Endothelial cell (in vitro differentiated cells): Measurements from ENCODE around the gene LRRC49. TPM values are rescaled to one million over a fixed set of nuclear protein-coding genes. Genes with fewer than 3 reads are reported as not detected.
"Not testable (repeated sequence)": the region's sequence is repeated elsewhere in the genome, so short reads cannot be mapped to it uniquely, and the experiment has no call there.

Source experiments
- DNase-seq: peaks from one replicate; pipeline ENCODE4 v3.0.0; 2021; ENCODE audit warnings: low spot score
- H3K27ac Mint-ChIP-seq: one replicate; pipeline ENCODE4 v1.8.0; 2021; ENCODE audit warnings: mixed read lengths, inconsistent platforms; ENCODE audit not compliant: unreplicated experiment
- H3K27me3 Mint-ChIP-seq: one replicate; pipeline ENCODE4 v1.8.0; 2021; ENCODE audit warnings: mild to moderate bottlenecking, moderate library complexity, mixed read lengths, inconsistent platforms; ENCODE audit not compliant: unreplicated experiment
- H3K36me3 Mint-ChIP-seq: one replicate; pipeline ENCODE4 v1.8.0; 2021; ENCODE audit warnings: mild to moderate bottlenecking, low read depth, mixed read lengths, inconsistent platforms; ENCODE audit not compliant: unreplicated experiment
- H3K4me1 Mint-ChIP-seq: one replicate; pipeline ENCODE4 v1.8.0; 2021; ENCODE audit warnings: mild to moderate bottlenecking, mixed read lengths, inconsistent platforms; ENCODE audit not compliant: unreplicated experiment
- H3K4me3 Mint-ChIP-seq: one replicate; pipeline ENCODE4 v1.8.0; 2021; ENCODE audit warnings: mild to moderate bottlenecking, mixed read lengths, inconsistent platforms; ENCODE audit not compliant: unreplicated experiment
- H3K9me3 Mint-ChIP-seq: one replicate; pipeline ENCODE4 v1.8.0; 2021; ENCODE audit warnings: mixed read lengths, inconsistent platforms; ENCODE audit not compliant: unreplicated experiment
- CTCF ChIP-seq: fragments of 200-600 bp; sonication (generic); IDR thresholded peaks from one replicate; pipeline ENCODE4 v1.5.0; 2021; ENCODE audit warnings: antibody characterized with exemption; ENCODE audit not compliant: unreplicated experiment
- total RNA-seq: library from RNA; stranded (reverse); fragmentation: NEBNext Ultra II Directional; extraction: Animal tissue kit (Norgen Biotek cat#: 25700); gene quantifications from one replicate; pipeline ENCODE4 v1.2.1, GENCODE V29; 2021; ENCODE audit not compliant: unreplicated experiment

The LRRC49 gene
- total RNA-seq, 1 donor from 2014 or later: 4.2 TPM

DNA sequence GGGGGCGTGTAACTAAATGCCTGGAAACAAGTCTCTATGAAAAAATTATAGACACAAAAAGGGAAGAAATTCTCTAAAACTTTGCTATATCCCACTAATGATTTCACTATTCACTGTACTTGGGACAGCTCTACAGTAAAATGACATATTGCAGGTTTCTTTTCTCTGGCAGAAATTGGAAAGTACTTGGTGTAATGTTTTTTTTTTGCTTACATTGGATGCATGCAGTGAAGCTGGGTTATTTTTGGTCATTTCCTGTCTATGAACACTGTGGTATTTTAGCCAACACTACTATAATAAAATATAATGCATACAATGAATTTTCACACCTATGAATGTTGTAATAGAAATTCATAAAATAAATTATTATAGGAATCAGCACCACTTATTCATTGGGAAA, 109.7 kb downstream of the LRRC49 start:
- H3K27me3 Mint-ChIP-seq: no peaks in the 10 kb centered on the region
- H3K4me3 Mint-ChIP-seq: no peak overlapping the region
- no peak for TF ChIP-seq CTCF
- peaks cover 4% of the 10 kb centered on the region for H3K36me3 Mint-ChIP-seq
- no peaks in the 10 kb centered on the region for H3K4me1 Mint-ChIP-seq
- no peak overlapping the region for H3K27ac Mint-ChIP-seq
- DNase-seq: no peak
- peaks cover 8% of the 10 kb centered on the region for H3K9me3 Mint-ChIP-seq

DNA sequence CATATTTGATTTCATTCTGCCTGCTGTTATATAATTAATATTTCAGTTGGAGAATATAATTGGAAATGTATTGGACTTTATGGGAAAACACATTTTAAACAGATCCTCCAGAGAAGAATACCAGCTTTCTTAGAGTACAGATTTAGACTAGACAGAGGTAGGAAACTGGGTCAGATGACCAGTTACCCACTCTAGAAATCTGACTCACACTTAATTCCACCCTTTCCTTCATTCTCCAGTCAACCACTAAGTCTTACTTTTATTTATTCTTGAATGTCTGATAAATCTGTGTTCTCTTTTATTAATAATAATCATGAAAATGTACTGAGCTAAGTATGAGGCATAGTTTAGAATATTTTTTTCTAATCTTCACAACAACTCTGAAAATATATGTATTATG, 110.7 kb downstream of the LRRC49 start:
- no peak for DNase-seq
- TF ChIP-seq CTCF: no peak
- H3K9me3 Mint-ChIP-seq: peaks cover 8% of the 10 kb centered on the region
- no peaks in the 10 kb centered on the region for H3K27me3 Mint-ChIP-seq
- no peak overlapping the region for H3K27ac Mint-ChIP-seq
- no peaks in the 10 kb centered on the region for H3K4me1 Mint-ChIP-seq
- peaks cover 4% of the 10 kb centered on the region for H3K36me3 Mint-ChIP-seq
- H3K4me3 Mint-ChIP-seq: no peak overlapping the region

DNA sequence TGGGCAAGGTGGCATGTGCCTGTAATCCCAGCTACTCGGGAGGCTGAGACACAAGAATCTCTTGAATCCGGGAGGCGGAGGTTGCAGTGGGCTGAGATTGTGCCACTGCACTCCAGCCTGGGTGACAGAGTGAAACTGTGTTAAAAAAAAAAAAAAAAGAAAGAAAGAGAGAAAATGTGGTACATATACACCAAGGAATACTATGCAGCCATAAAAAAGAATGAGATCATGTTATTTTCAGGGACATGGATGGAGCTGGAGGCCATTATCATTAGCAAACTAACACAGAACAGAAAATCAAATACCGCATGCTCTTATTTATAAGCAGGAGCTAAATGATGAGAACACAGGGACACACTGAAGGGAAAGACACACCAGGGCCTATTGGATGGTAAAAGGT, 111.9 kb downstream of the LRRC49 start:
- not testable (repeated sequence) for H3K36me3 Mint-ChIP-seq, H3K4me1 Mint-ChIP-seq, DNase-seq, H3K4me3 Mint-ChIP-seq, H3K27ac Mint-ChIP-seq, H3K27me3 Mint-ChIP-seq, H3K9me3 Mint-ChIP-seq

DNA sequence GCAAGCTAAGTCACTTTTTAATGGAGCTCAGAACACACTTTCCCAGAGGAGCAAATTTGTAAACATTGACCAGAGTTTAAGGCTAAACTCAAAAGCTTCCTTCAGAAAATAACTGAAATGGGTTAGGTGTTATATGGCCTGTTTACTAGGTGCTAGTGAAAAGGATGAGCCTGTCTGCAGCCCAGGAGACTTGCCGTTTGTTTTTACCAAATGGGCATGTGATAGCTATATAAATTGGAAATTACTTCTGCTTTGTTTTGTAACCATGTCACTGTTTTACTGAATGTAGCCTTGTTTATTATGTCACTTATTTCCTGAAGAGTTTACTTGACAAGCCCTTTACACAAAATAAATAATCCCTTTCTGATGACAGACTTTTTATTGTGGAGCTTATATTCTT, 113.3 kb downstream of the LRRC49 start:
- Mint-ChIP-seq H3K36me3 (no peaks in the 10 kb centered on the region), H3K27me3 (no peaks in the 10 kb centered on the region), H3K27ac (no peak overlapping the region), H3K4me3 (no peak overlapping the region), H3K4me1 (no peaks in the 10 kb centered on the region), H3K9me3 (no peaks in the 10 kb centered on the region)
- no peak for TF ChIP-seq CTCF
- no peak for DNase-seq

DNA sequence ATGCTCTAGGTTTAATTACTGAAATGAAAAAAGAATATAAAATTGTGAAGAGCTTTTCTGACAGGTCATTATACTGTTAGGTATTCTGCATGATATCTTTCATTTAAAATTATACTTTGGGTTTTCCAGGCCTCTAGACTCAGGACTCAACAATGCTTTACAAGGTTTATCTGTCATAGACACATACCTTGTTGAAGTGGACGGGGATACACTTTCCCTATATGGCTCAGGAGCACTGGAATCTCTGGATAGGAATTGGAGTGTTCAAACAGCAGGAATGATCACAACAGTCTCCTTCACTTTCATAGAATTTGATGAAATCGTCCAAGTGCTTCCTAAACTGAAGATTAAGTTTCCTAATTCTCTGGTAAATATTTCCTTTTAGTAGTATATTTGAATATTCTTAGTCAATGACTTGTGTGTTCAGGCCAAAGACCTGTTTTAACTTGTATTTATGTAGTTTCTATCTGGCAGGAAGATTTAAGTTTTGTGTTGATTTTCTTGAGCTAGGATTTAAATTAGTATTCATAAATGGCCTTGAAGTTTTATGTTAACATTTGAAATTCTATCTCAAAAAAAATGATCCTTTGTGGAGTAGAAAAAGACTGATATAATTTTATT, 115.7 kb downstream of the LRRC49 start:
- DNase-seq: no peak
- TF ChIP-seq CTCF: no peak
- Mint-ChIP-seq H3K36me3 (no peaks in the 10 kb centered on the region), H3K27me3 (no peaks in the 10 kb centered on the region), H3K9me3 (no peaks in the 10 kb centered on the region), H3K4me3 (no peak overlapping the region), H3K4me1 (no peaks in the 10 kb centered on the region), H3K27ac (no peak overlapping the region)
